ENCODE data around the gene DUOX2.

DNA sequence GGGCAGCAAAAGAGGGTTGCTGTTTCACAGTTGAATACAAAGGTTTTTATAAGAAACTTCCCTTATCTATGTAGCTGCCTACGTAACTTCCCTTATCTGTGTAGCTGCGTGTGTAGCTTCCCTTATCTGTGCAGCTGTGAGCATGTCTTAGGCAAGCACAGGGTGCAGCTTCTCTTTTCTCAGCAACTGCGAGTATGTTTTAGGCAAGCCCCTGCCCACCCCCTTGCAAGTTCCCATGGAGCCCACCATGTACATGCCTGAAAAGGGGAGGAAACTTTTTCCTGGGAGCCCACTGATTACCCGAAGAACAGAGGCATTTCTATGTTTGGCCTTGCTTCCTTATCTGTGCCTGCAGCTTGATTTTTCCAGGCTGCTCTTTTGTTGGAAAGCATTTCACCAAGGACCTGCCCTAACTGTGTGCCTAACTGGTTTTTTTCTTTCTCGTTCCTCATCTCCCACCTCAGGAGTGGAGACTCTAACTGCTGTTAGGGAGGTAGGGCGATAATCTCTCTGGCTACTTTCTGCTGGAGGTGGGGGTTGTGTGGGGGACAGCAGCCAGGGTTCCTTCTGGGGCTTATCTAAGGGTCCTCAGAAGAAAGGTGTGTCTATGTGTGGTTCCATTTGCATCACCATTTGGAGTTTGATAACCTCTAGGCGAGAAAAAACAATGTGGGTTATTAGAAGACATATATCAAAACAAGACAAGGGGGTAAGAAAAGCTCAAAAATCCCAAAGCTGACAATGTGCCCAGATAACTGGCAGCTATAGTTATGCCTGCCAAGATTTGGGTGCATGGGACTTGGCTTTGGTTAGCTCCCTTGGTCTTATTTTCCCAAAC is 65.0 kb downstream of the DUOX2 start:
- TF ChIP-seq, protein P1, sequence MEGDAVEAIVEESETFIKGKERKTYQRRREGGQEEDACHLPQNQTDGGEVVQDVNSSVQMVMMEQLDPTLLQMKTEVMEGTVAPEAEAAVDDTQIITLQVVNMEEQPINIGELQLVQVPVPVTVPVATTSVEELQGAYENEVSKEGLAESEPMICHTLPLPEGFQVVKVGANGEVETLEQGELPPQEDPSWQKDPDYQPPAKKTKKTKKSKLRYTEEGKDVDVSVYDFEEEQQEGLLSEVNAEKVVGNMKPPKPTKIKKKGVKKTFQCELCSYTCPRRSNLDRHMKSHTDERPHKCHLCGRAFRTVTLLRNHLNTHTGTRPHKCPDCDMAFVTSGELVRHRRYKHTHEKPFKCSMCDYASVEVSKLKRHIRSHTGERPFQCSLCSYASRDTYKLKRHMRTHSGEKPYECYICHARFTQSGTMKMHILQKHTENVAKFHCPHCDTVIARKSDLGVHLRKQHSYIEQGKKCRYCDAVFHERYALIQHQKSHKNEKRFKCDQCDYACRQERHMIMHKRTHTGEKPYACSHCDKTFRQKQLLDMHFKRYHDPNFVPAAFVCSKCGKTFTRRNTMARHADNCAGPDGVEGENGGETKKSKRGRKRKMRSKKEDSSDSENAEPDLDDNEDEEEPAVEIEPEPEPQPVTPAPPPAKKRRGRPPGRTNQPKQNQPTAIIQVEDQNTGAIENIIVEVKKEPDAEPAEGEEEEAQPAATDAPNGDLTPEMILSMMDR (IDR thresholded peaks at IDR 0.05; ENCODE audit: low read depth, low read length, poor library complexity, severe bottlenecking), result no peak
- no peak for TF ChIP-seq EZH2phosphoT487 (IDR thresholded peaks at IDR 0.05; ENCODE audit: borderline replicate concordance, low read length)
